Activated B cell treated with CpG ODN at 0.5 μM for 24 hours (primary cell): Measurements from ENCODE around the gene UNC93B1. TPM values are rescaled to one million over a fixed set of nuclear protein-coding genes. Genes with fewer than 3 reads are reported as not detected.
"Not testable (repeated sequence)": the region's sequence is repeated elsewhere in the genome, so short reads cannot be mapped to it uniquely, and the experiment has no call there.

Experiments
- ATAC-seq: fragments of 200-7000 bp; cut with Tn5 transposase; one replicate; pipeline ENCODE4 v1.10.0; 2021; ENCODE audit warnings: low read depth, mild to moderate bottlenecking, moderate library complexity
- CTCF ChIA-PET: fragments of 350-600 bp; sonication (Branson Sonifier 250); formaldehyde crosslinking; loops from one replicate; lab custom pipeline; 2021; ENCODE audit warnings: antibody characterized with exemption; lab: Charles Lee
- POLR2A ChIA-PET: fragments of 350-600 bp; sonication (Branson Sonifier 250); formaldehyde crosslinking; loops from one replicate; lab custom pipeline; 2021; ENCODE audit warnings: antibody characterized with exemption; lab: Charles Lee
- DNase-seq: peaks from one replicate; pipeline ENCODE4 v3.0.0; 2022
- H3K27ac Mint-ChIP-seq: one replicate; pipeline ENCODE4 v1.8.0; 2020; ENCODE audit warnings: mixed read lengths
- H3K27me3 Mint-ChIP-seq: one replicate; pipeline ENCODE4 v1.8.0; 2021; ENCODE audit warnings: mixed read lengths
- H3K36me3 Mint-ChIP-seq: one replicate; pipeline ENCODE4 v1.8.0; 2021; ENCODE audit warnings: low read depth, mixed read lengths
- H3K4me1 Mint-ChIP-seq: one replicate; pipeline ENCODE4 v1.8.0; 2021; ENCODE audit warnings: mixed read lengths
- H3K4me3 Mint-ChIP-seq: one replicate; pipeline ENCODE4 v1.8.0; 2020; ENCODE audit warnings: mild to moderate bottlenecking, mixed read lengths
- H3K9me3 Mint-ChIP-seq: one replicate; pipeline ENCODE4 v1.8.0; 2020; ENCODE audit warnings: mixed read lengths
- intact Hi-C: fragments of 100-400 bp; cut with micrococcal nuclease; formaldehyde crosslinking; loops from one replicate; pipeline ENCODE4 v1.15.1; 2024
- total RNA-seq: library from RNA; stranded (reverse); gene quantifications from 2 replicates; pipeline ENCODE4 v1.2.3, GENCODE V29; 2022

The UNC93B1 gene
- total RNA-seq, 1 donor from 2014 or later: 133 TPM

DNA sequence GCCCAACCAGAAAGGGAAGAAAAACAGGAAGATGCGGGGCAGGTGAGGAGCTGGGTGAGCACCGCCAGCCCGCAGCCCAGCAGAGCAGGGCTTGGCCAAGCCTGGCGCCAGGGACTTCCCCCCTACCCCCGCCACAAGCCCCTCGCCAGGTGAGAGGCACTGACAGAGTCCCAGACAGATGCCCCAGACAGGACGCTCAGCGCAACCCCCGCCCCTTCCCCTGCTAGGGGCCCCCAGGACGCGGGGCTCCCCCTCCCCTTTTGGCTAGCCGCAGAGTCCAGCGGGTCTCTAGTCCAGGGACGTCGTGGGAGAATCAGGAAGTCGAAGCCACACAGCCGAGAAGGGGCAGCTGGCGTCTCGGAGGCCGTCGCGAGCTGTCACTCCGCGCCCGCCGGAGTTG lies 48.9 kb downstream of the UNC93B1 start:
- intact Hi-C loops, H3K9me3 Mint-ChIP-seq, H3K27ac Mint-ChIP-seq, H3K36me3 Mint-ChIP-seq, DNase-seq, H3K4me1 Mint-ChIP-seq, ATAC-seq: not testable (repeated sequence)
- Mint-ChIP-seq H3K4me3 (peak overlapping the region; percentile 80), H3K27me3 (peaks cover 36% of the 10 kb centered on the region)
- ChIA-PET POLR2A (interaction anchor here (0.6 kb wide), 1 partner anchor 295 kb away, joined by 3 read pairs; no protein-coding TSS in a partner anchor), CTCF (interaction anchor here (1.1 to 1.6 kb wide), 5 partner anchors 39 to 149 kb away, joined by 3 to 5 read pairs (median 5); no protein-coding TSS in a partner anchor)

DNA sequence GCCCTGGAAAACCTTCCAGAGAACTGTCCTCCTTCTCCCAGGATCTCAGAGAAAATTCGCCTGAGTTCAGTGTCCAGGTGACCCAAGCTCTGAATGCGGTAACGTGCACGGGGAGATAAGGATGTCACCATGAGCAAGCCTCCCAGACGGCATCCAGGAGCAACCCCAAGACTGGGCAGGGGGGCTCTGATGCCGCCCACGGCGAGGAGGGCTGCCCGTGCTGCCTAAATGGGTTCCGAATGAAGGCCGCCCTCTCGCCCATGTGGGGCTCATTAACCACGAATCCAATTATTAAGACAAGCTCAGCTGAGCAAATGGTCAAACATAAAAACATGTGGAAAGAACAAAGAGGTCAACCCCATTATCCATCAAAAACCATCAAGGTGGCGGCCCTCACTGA lies 49.6 kb downstream of the UNC93B1 start:
- H3K27me3 Mint-ChIP-seq: peaks cover 33% of the 10 kb centered on the region
- intact Hi-C loops, POLR2A ChIA-PET, H3K27ac Mint-ChIP-seq, ATAC-seq, H3K4me1 Mint-ChIP-seq, CTCF ChIA-PET, H3K9me3 Mint-ChIP-seq, DNase-seq, H3K36me3 Mint-ChIP-seq: not testable (repeated sequence)
- peak overlapping the region; percentile 80 for H3K4me3 Mint-ChIP-seq

DNA sequence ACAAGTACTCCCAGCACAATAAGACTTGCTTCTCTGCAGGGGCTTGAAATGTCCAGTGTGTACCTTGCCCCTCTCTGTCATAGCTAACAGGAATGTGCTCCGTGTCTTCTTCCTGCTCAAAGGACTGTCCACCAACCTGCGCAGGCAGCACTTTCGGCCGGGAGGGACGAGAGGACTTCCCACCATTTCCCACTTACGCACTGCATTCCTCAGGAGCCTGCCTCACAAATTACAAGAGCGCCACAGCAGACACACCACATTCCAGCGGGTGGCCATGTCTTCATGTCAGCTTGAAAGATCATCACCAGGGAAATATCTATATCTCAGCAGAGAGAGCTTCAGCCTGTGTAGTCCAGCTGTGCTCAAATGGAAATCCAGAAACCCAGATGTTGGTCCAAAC lies 53.2 kb downstream of the UNC93B1 start:
- POLR2A ChIA-PET, H3K27ac Mint-ChIP-seq, H3K36me3 Mint-ChIP-seq, H3K9me3 Mint-ChIP-seq, ATAC-seq, intact Hi-C loops, H3K4me3 Mint-ChIP-seq, CTCF ChIA-PET, H3K4me1 Mint-ChIP-seq, DNase-seq: not testable (repeated sequence)
- peaks cover 24% of the 10 kb centered on the region for H3K27me3 Mint-ChIP-seq

DNA sequence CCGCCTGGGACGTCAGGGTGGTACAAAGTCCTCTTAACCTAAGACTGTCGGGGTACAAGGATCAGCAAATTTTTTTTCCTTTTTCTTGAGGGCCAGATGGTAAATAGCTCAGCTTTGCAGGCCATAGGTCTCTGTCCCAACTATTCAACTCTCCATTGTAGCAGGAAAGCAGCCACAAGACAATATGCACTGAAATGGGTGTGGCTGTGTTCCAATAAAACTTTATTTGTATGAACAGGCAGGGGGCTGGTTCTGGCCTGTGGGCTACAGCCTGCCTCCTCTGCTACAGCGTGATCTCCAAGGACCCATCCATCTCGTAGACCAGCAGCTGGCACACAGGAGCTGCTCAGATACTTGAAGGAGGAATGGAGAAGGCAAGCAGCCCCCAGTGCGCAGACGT lies 56.1 kb downstream of the UNC93B1 start:
- POLR2A ChIA-PET, H3K9me3 Mint-ChIP-seq, intact Hi-C loops, H3K4me3 Mint-ChIP-seq, H3K27ac Mint-ChIP-seq, ATAC-seq, H3K36me3 Mint-ChIP-seq, H3K4me1 Mint-ChIP-seq, CTCF ChIA-PET, DNase-seq: not testable (repeated sequence)
- H3K27me3 Mint-ChIP-seq: peaks cover 11% of the 10 kb centered on the region

DNA sequence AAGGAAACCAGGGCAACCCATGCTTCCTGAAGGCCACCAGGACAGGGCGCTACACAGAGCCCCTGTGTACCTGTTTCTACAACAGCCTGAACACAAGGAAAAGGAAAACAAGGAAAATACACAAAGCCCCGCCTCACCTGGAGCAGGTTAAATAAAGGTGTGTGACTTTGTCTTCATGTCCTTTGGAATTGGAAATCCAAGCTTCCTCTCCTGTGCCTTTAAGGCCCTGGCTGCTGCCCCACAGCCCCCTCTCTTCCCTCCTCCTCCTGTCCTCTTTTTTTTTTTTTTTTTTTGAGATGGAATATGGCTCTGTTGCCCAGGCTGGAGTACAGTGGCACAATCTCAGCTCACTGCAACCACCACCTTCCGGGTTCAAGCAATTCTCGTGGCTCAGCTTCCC lies 57.5 kb downstream of the UNC93B1 start:
- intact Hi-C loops, CTCF ChIA-PET, H3K36me3 Mint-ChIP-seq, H3K9me3 Mint-ChIP-seq, ATAC-seq, DNase-seq, H3K27ac Mint-ChIP-seq, POLR2A ChIA-PET, H3K4me3 Mint-ChIP-seq, H3K4me1 Mint-ChIP-seq: not testable (repeated sequence)
- peaks cover 11% of the 10 kb centered on the region for H3K27me3 Mint-ChIP-seq

DNA sequence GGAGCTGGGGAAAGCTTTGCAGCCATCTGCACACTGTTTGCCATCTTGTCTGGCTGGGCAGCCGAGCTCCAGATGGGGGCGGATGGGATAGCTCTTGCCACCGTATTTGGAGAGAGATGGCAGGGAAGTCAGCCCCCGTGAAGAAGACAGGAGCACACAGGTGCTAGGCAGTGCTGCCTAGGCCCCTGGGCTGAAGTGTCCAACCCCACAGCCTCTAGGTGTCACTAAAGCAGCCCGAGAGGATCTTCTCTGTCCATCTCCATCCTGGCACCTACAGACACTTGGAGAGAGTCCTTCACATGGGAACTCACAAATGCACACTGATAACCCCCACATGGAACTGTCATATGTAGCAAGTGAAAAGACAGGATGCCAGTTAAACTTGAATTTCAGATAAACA lies 60.5 kb downstream of the UNC93B1 start:
- CTCF ChIA-PET, H3K36me3 Mint-ChIP-seq, intact Hi-C loops, H3K27me3 Mint-ChIP-seq, ATAC-seq, POLR2A ChIA-PET, H3K9me3 Mint-ChIP-seq, H3K4me1 Mint-ChIP-seq, H3K27ac Mint-ChIP-seq, H3K4me3 Mint-ChIP-seq, DNase-seq: not testable (repeated sequence)

Other genes with a start within 250 kb of the UNC93B1 start
- gene ALDH3B1, start 6.2 kb upstream of the UNC93B1 start, total RNA-seq: 0.53 and 0.98 TPM in 2 replicates
- gene NDUFS8, start 26.6 kb upstream of the UNC93B1 start, total RNA-seq: 93.7 and 101 TPM in 2 replicates
- 209 and 227 TPM in 2 replicates for gene TCIRG1, start 34.9 kb upstream of the UNC93B1 start, total RNA-seq
- 11.9 and 16.1 TPM in 2 replicates for gene CHKA, start 117.3 kb upstream of the UNC93B1 start, total RNA-seq
- gene KMT5B, start 209.2 kb upstream of the UNC93B1 start, total RNA-seq: 60.2 and 68.3 TPM in 2 replicates